ENCODE data around the gene GARRE1.

The GARRE1 gene

DNA sequence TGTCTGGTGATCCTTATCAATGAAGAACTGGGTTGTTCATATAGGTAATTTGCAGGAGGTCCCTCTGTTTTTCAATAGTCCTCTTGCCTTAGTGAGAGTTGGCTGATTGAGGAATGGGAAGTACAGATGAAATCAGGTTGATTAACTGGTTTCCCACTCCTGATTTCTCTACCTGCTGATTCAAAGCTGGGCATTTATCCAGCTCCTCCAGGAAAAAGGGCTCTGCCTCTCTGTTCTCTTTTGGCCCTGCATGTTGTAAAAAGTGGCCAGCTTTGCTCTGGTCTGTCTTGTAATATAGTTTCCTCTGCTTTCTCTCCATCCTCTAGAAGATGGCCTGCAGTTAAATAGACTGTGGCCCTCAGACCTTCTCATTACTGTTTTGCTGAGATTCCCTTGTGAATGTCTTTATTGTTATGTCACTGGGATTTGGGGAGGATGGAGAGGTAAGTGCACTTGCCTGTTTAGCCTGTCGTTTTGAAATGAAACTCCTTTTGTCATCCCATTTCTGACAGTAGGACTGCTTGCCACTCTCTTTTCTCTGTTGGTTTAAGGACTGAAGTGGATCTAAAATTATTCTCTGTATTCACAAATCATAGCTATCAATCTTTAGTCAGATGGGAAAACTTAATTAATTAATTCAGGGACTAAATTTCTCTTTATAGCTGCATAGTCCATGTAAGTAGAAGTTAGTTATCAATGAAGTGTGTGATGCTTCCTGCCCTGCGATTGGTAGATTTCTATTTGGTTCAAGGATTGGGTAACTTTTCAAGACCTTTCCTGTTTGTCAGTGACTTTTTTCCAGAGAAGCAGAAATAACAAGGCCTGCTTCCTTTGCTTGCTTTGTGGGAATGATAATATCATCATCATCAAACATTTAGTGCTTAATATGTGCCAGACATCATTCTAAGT is 28.5 kb downstream of the GARRE1 start:
- H3K27ac ChIP-seq, result peak overlapping the region; percentile 10
- peak; percentile 12 for DNase-seq (ENCODE audit: low read depth, low spot score)

DNA sequence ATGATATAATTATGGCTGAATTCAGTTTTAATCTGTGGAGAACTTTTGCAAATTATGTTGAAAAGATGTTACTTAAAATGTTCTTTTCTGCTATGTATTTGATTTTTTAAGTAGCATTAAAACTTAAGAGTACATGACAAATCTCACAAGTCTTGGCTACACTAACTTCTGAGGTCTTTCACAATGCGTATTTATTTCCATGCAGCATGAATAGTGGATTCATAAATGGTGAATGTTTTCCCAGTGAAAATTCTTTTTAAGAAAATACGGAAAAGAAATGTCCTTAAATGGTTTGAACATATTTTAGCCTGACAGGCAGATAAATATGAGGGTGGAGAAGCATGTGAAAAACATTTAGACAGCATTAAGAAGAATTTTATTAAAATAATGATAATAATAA is 30.2 kb downstream of the GARRE1 start:
- H3K27ac ChIP-seq, result no peak overlapping the region
- DNase-seq (ENCODE audit: low read depth, low spot score), result no peak

DNA sequence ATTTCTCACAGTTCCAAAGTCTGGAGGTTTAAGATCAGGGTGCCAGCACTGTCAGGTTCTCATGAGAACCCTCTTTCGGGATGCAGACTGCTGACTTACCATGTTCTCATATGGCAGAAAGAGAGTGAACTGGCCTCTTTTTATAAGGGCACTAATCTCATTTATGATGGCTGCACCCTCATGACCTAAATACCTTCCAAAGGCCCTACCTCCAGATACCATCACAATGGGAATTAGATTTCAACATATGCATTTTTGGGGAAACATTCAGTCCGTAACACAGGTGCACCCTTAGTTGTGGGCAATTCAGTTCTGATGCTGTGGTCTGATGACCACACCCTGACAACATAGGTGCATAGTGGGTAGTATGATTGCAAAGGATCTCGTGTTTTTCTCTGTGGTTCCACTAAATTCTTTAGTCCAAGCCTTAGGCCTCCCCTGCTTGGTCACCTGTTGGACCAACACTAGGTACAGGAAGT is 33.3 kb downstream of the GARRE1 start:
- H3K27ac ChIP-seq, result no peak overlapping the region
- no peak for DNase-seq (ENCODE audit: low read depth, low spot score)

DNA sequence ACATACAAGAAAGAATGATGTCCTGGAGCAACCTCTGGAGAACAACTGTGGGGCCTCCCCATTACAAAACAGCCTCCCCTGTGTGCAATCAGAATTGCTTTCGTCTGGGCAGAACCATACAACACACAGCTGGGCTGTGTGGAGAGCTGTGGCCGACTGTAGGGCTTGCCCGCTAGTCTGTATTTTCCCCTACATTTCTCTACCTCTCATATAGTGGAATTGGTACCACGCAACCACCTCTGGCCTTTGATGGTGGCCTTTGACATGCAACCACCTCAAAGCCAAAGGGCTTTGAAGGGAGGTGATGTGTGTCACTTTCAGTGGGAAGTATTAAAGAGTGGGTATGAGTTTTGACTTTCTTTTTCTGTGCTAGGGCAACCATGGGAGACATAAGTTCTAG is 34.0 kb downstream of the GARRE1 start:
- no peak for DNase-seq (ENCODE audit: low read depth, low spot score)
- no peak overlapping the region for H3K27ac ChIP-seq

DNA sequence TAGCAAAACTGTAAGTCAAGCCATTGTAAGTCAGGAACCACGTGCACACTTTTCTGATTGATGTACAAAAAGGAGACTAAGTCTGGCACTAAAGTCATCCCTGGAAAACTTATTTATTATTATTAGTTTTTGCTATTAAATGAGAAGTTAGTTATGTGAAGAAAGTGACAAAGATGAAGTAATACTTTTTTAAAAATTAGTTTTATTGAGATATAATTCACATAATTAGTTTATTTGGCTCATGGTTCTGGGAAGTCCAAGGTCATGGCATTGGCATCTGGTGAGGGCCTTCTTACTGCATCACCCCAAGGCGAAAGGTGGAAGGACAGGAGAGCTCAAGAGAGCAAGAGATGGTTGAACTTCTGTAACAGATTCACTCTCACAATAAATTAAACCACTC is 36.9 kb downstream of the GARRE1 start:
- H3K27ac ChIP-seq, result no peak overlapping the region
- no peak for DNase-seq (ENCODE audit: low read depth, low spot score)

DNA sequence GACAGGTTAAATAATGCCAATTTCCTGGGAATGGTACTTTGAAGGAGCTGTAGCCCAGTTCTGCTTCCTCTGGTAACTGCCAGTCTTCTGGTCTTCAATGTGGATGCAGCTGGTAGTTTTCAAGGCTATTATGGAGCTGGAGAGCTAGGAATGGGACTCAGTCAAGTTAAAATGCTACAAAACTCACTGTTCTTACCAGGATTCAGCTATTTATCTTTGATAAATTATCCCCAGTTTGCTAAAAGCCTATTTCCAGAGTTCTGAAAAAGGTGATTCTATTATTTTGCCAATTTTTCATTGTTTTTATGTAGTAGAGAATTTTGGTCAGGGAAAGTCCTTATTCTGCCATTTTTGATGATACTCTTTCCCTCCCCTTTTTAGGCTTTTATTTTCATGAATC is 40.7 kb downstream of the GARRE1 start:
- no peak for DNase-seq (ENCODE audit: low read depth, low spot score)
- H3K27ac ChIP-seq, result no peak overlapping the region

DNA sequence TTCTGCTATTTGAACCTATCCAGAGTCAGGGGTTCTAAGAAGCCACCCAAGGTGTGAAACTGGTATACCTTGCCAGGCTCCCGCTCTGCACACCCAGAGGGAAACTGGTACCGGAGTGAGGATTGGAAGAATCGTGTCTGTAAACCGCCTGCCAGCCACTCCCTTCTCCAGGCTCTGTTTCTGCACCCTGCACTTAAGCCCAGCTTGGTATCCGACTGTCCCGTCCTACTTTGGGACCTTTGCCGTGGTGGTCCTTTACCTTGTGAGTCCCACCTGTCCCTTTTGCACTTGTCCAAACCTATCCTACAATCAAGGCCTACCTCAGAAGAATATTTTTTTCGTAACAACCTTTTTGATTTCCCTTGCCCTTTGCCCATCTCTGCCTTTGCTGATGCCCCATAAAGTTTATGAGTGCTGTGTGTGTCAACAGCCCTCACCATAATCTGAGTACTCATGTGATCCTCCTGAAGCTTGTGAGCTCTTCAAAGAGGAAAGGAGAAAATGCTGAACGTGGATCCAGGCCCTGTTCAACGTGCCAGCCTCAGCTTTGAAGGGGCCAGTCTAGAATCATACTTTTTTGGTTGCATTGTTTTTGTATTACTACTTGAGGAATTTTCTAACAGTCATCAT is 44.7 kb downstream of the GARRE1 start:
- no peak for DNase-seq (ENCODE audit: low read depth, low spot score)
- no peak overlapping the region for H3K27ac ChIP-seq

DNA sequence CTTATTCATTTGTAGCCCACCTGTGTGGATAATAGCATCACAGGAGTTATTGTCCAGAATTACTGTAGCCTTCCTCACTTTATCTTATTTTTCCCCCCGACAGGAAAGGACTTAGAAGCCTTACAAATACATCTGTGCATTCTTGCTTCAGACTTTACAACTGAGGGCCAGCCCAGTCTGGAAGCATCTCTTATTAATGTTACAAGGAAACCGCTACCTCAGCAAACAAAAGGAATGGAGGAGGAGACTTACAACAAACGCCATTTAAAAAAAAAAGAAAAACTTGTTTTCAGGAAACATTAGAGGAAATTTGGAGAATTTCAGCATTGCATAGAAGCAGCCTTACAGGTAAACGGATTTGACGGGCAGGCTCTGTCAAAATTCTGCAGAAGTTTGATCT is 45.2 kb downstream of the GARRE1 start:
- DNase-seq (ENCODE audit: low read depth, low spot score), result no peak
- H3K27ac ChIP-seq, result no peak overlapping the region

DNA sequence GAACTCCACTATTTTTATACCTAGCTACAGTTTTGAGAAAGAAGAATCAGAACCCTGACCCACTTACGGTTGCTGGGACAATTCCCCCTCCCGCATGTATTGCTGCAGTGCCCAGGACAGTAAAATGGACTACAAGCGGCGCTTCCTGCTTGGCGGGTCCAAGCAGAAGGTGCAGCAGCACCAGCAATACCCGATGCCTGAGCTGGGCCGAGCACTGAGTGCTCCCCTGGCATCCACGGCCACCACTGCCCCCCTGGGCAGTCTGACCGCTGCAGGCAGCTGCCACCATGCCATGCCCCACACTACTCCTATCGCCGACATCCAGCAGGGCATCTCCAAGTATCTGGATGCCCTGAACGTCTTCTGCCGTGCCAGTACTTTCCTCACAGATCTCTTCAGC is 46.0 kb downstream of the GARRE1 start:
- H3K27ac ChIP-seq, result no peak overlapping the region
- DNase-seq (ENCODE audit: low read depth, low spot score), result no peak

DNA sequence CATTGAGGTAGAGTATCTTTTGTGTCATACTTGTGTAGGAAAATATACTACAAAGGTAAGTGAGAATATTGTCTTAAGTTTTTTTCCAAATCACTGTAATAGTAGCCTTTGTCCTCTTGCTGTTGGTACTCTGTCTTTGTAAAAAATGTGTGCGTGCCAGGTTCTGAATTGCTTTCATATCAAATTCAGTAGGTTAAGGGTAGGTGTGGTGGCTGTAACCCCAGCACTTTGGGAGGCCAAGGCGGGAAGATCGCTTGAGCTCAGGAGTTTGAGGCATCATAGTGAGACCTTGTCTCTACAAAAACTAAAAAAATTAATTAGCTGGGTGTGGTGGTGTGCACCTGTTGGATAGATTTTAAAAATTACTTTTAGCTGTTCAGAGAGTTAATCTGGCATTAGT is 46.6 kb downstream of the GARRE1 start:
- DNase-seq (ENCODE audit: low read depth, low spot score), result no peak
- H3K27ac ChIP-seq, result no peak overlapping the region

Data from epithelial cell of prostate (primary cell).